Testis (tissue), 3 donors: ENCODE measurements around the gene IGSF9B. TPM values are rescaled to one million over a fixed set of nuclear protein-coding genes. Genes with fewer than 3 reads are reported as not detected.

Experiments
- DNase-seq: peaks from one replicate; pipeline ENCODE4 v3.0.0-alpha.2; 2019
- H3K27ac ChIP-seq, 2 donors: fragments of 200-600 bp; sonication (generic); one replicate each; pipeline ENCODE4 v1.5.1; 2019
- H3K27me3 ChIP-seq: fragments of 200-600 bp; sonication (generic); one replicate; pipeline ENCODE4 v1.5.1; 2019
- H3K36me3 ChIP-seq: fragments of 200-600 bp; sonication (generic); one replicate; pipeline ENCODE4 v1.5.1; 2017; ENCODE audit warnings: low read depth; ENCODE audit errors: missing control alignments
- H3K4me1 ChIP-seq: fragments of 200-600 bp; sonication (generic); one replicate; pipeline ENCODE4 v1.5.1; 2019
- H3K4me3 ChIP-seq, 2 donors: fragments of 200-600 bp; sonication (generic); one replicate each; pipeline ENCODE4 v1.5.1; 2017 to 2019
- H3K9me3 ChIP-seq: fragments of 200-600 bp; sonication (generic); one replicate; pipeline ENCODE4 v1.5.1; 2017
- CTCF ChIP-seq, 3 experiments: fragments of 450-650 bp in 2 of 3; fragments of 200-600 bp in 1 of 3; sonication (generic) in 1 of 3; IDR thresholded peaks; one replicate each; pipeline ENCODE4 v1.5.1; 2016 to 2019; ENCODE audit warnings: antibody characterized with exemption in 3 of 3, mild to moderate bottlenecking in 2 of 3, moderate library complexity in 1 of 3
- POLR2A ChIP-seq: fragments of 450-650 bp; IDR thresholded peaks from one replicate; pipeline ENCODE4 v1.6.1; 2017; ENCODE audit warnings: antibody characterized with exemption, mild to moderate bottlenecking, moderate library complexity
- WGBS, 2 donors: methylation state at CpG; one replicate each; pipeline ENCODE4 v1.1.5; 2018; 5-methylcytosine and 5-hydroxymethylcytosine counted together
- intact Hi-C: fragments of 100-400 bp; cut with DNase I; formaldehyde crosslinking; loops from one replicate; pipeline ENCODE4 v1.15.1; 2023; ENCODE audit warnings: low total_unique reads
- polyA plus RNA-seq: library from polyadenylated mRNA; stranded (reverse); fragments of 350-450 nt; fragmentation: Illumina TruSeq; extraction: RNeasy Lipid Tissue Mini Kit (QIAGEN cat#74804); gene quantifications from one replicate; pipeline ENCODE4 v1.2.3, GENCODE V29; 2014; ENCODE audit warnings: low read depth, low replicate concordance; ENCODE audit not compliant: insufficient read depth
- total RNA-seq, 2 donors: library from RNA; depleted of rRNA; stranded (reverse); fragments of >200 nt; gene quantifications; one replicate each; pipeline ENCODE4 v1.2.3, GENCODE V29; 2016

Gene IGSF9B
- total and polyA plus RNA-seq, 3 donors from 2014 or later = 16.8 to 119 (median 71.9) TPM

DNA sequence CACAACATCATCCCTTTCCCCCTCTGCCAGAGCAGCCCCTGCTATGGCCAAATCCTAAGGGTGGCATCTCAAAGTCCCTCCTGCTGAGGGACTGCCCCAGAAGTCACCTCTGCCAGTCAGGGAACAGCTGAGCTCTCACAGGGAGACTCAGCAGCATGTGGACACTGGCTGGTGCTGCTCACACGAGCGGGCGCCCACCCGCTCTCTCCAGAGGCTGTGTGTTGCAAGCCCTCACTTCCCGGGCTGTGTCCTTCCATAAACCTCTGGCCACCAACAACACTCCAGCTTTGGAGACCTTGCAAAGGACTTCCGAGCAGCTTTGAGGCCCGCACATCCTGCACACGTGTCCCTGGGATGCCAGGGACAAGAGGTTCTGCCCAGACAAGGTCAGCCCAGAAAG lies 2.8 kb downstream of the IGSF9B start:
- no peak for TF ChIP-seq CTCF (IDR thresholded peaks at IDR 0.05)
- TF ChIP-seq POLR2A = no peak
- no peak overlapping the region for H3K4me3 ChIP-seq
- peaks cover 46% of the 10 kb centered on the region for H3K4me1 ChIP-seq
- WGBS, 2 donors = 72 to 82% methylated on average over 7 to 8 of the region's 8 CpGs
- intact Hi-C loops = loop anchor here (10.0 kb wide), 1 partner anchor 81 kb away; no protein-coding TSS in a partner anchor
- no peaks in the 10 kb centered on the region for H3K27me3 ChIP-seq
- DNase-seq = no peak
- no peaks in the 10 kb centered on the region for H3K9me3 ChIP-seq
- H3K27ac ChIP-seq = no peak overlapping the region
- no peaks in the 10 kb centered on the region for H3K36me3 ChIP-seq

DNA sequence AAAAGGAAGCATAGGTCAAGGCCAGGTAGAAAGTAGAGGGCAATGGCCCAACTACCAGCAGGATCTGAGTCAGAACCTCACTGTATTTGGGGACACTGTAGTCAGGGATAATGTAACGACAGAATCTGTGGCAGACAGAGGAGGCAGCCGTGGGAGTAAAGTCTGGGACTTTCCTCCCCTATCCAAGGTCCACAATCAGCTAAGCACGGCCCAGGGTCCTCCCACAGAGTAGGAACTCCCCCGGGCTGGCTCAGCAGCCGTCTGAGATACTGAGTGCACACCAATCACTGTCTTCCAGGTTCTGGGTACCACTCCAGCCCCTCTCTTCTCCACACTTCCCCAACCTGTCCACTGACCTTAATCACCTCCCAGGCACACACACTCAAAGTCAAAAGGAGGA lies 3.2 kb downstream of the IGSF9B start:
- Histone ChIP-seq H3K27ac (no peak overlapping the region), H3K27me3 (no peaks in the 10 kb centered on the region), H3K9me3 (no peaks in the 10 kb centered on the region), H3K4me3 (no peak overlapping the region), H3K36me3 (no peaks in the 10 kb centered on the region), H3K4me1 (peaks cover 50% of the 10 kb centered on the region)
- 27 to 49% methylated on average over 4 to 5 of the region's 5 CpGs for WGBS, 2 donors
- no peak for TF ChIP-seq CTCF (IDR thresholded peaks at IDR 0.05)
- TF ChIP-seq POLR2A = no peak
- peak; percentile 88 for DNase-seq
- intact Hi-C loops = loop anchor here (10.0 kb wide), 1 partner anchor 81 kb away; no protein-coding TSS in a partner anchor

GRCh38 chr11:133952199-133953190 lies 4.3 kb downstream of the IGSF9B start:
- Histone ChIP-seq H3K27ac (peak overlapping the region; percentile 64 to 78), H3K9me3 (no peaks in the 10 kb centered on the region), H3K36me3 (no peaks in the 10 kb centered on the region), H3K4me1 (peaks cover 59% of the 10 kb centered on the region), H3K27me3 (no peaks in the 10 kb centered on the region), H3K4me3 (peak overlapping the region in 1 of 2 donors; percentile 34)
- no peak for DNase-seq
- no peak for TF ChIP-seq CTCF (IDR thresholded peaks at IDR 0.05)
- no peak for TF ChIP-seq POLR2A
- intact Hi-C loops = loop anchor here (10.0 kb wide), 1 partner anchor 82 kb away; no protein-coding TSS in a partner anchor
- WGBS, 2 donors = 59 to 67% methylated on average over 5 to 10 of the region's 10 CpGs

DNA sequence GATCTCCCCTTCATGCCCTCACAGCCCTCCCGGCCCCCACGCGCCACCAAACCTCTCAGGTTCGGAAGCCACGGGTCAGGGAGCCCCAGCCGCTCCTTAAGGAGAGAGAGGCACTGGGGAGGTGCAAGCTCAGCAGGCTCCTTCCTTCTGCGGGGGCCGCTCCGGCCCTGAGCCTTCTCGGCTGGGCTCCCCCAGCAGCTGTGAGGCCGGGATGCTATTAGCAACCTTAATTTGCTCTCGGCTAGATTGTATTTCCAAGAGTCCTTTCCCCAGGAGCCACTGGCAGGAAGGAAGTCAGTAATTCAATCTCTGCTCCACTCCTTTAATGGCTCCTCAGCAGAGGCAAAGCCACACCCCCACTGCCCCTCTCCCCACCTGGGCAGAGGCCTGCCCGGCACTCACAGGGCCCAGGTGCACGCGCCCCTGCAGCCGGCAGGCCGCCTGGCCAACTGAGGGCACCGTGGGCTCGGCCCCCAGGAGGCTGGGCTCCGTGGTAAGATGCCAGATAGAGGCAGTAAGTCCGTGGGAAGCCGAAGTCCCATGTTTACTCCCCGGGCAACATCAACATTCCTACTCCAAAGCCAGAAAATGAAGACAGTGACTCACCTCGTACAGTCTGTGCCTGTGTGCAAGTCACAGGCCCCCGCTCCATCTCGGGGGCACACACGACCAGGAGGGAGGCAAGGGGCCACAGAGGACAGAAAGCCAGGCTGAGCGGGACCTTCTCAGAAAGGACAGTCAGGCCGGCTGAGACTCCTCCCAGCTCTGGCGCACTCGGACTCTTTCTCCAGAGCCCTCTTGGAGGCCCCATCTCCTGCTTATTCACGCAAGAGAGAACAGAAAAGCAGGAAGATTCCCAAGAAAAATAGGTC lies 5.2 kb downstream of the IGSF9B start:
- TF ChIP-seq POLR2A = no peak
- no peak for TF ChIP-seq CTCF (IDR thresholded peaks at IDR 0.05)
- 21 to 45% methylated on average over 23 to 32 of the region's 32 CpGs for WGBS, 2 donors
- intact Hi-C loops = loop anchor here (10.0 kb wide), 1 partner anchor 83 kb away; no protein-coding TSS in a partner anchor
- Histone ChIP-seq H3K4me1 (peaks cover 68% of the 10 kb centered on the region), H3K4me3 (peak overlapping the region; percentile 12 to 34), H3K36me3 (no peaks in the 10 kb centered on the region), H3K9me3 (no peaks in the 10 kb centered on the region), H3K27me3 (no peaks in the 10 kb centered on the region), H3K27ac (peak overlapping the region; percentile 64 to 78)
- DNase-seq = peak; percentile 73
